Measurements from ENCODE around the gene AQP1.

The AQP1 gene

DNA sequence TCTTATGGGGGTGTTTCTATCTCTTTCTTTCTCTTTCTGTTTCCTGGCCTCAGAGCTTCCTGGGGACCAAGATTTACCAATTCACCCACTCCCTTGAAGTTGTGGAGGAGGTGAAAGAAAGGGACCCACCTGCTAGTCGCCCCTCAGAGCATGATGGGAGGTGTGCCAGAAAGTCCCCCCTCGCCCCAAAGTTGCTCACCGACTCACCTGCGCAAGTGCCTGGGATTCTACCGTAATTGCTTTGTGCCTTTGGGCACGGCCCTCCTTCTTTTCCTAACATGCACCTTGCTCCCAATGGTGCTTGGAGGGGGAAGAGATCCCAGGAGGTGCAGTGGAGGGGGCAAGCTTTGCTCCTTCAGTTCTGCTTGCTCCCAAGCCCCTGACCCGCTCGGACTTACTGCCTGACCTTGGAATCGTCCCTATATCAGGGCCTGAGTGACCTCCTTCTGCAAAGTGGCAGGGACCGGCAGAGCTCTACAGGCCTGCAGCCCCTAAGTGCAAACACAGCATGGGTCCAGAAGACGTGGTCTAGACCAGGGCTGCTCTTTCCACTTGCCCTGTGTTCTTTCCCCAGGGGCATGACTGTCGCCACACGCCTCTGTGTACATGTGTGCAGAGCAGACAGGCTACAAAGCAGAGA, 12.2 kb downstream of the AQP1 start:
- Mint-ChIP-seq H3K27ac (no peak overlapping the region), H3K27me3 (ENCODE audit: low read depth) (no peaks in the 10 kb centered on the region), H3K4me3 (no peak overlapping the region), H3K4me1 (peaks cover 20% of the 10 kb centered on the region), H3K36me3 (ENCODE audit: low read depth) (no peaks in the 10 kb centered on the region), H3K9me3 (peaks cover 3% of the 10 kb centered on the region)
- TF ChIP-seq, protein P1, sequence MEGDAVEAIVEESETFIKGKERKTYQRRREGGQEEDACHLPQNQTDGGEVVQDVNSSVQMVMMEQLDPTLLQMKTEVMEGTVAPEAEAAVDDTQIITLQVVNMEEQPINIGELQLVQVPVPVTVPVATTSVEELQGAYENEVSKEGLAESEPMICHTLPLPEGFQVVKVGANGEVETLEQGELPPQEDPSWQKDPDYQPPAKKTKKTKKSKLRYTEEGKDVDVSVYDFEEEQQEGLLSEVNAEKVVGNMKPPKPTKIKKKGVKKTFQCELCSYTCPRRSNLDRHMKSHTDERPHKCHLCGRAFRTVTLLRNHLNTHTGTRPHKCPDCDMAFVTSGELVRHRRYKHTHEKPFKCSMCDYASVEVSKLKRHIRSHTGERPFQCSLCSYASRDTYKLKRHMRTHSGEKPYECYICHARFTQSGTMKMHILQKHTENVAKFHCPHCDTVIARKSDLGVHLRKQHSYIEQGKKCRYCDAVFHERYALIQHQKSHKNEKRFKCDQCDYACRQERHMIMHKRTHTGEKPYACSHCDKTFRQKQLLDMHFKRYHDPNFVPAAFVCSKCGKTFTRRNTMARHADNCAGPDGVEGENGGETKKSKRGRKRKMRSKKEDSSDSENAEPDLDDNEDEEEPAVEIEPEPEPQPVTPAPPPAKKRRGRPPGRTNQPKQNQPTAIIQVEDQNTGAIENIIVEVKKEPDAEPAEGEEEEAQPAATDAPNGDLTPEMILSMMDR (IDR thresholded peaks at IDR 0.05; ENCODE audit: unreplicated experiment in 3 of 3): no peak

DNA sequence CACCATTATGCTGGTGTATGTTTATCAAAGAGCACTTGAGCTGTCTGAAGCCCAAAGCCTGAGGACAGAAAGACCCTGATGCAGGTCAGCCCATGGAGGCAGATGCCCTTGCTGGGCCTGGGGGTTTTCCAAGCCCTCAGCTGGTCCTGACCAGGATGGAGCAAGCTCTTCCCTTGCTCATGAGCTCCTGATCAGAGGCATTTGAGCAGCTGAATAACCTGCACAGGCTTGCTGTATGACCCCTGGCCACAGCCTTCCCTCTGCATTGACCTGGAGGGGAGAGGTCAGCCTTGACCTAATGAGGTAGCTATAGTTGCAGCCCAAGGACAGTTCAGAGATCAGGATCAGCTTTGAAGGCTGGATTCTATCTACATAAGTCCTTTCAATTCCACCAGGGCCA, 13.0 kb downstream of the AQP1 start:
- Mint-ChIP-seq H3K27ac (no peak overlapping the region), H3K9me3 (peaks cover 3% of the 10 kb centered on the region), H3K4me3 (no peak overlapping the region), H3K27me3 (ENCODE audit: low read depth) (no peaks in the 10 kb centered on the region), H3K4me1 (peaks cover 14% of the 10 kb centered on the region), H3K36me3 (ENCODE audit: low read depth) (no peaks in the 10 kb centered on the region)
- TF ChIP-seq, protein P1 (IDR thresholded peaks at IDR 0.05; ENCODE audit: unreplicated experiment in 3 of 3): no peak

DNA sequence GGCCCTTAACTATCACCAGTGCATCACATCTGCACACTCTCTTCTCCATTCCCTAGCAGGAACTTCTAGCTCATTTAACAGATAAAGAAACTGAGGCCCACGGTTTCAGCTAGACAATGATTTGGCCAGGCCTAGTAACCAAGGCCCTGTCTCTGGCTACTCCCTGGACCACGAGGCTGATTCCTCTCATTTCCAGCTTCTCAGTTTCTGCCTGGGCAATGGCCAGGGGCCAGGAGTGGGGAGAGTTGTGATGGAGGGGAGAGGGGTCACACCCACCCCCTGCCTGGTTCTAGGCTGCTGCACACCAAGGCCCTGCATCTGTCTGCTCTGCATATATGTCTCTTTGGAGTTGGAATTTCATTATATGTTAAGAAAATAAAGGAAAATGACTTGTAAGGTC, 13.5 kb downstream of the AQP1 start:
- Mint-ChIP-seq H3K9me3 (peaks cover 3% of the 10 kb centered on the region), H3K36me3 (ENCODE audit: low read depth) (no peaks in the 10 kb centered on the region), H3K27ac (no peak overlapping the region), H3K27me3 (ENCODE audit: low read depth) (no peaks in the 10 kb centered on the region), H3K4me1 (peaks cover 13% of the 10 kb centered on the region), H3K4me3 (no peak overlapping the region)
- TF ChIP-seq, protein P1 (IDR thresholded peaks at IDR 0.05; ENCODE audit: unreplicated experiment in 3 of 3): no peak

DNA sequence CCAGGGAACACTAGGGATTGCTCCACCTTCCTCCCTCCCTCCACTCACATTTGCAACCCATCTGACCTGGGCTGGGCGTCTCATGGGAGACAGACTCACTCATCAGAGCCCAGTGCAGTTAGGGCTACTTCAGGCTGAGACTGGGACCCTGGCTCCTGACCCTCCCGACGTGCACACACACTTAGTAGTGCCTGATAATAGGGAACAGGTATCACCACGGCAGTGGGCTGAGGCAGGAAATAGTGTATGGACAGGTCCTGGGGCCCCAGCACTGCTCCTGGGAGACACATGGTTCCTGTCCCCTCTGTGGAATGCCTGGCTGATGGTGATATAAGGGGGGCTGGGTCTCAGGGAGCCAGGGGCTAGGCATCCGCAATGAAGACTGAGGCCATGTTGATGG, 14.3 kb downstream of the AQP1 start:
- Mint-ChIP-seq H3K4me1 (peaks cover 17% of the 10 kb centered on the region), H3K27ac (no peak overlapping the region), H3K4me3 (no peak overlapping the region), H3K27me3 (ENCODE audit: low read depth) (no peaks in the 10 kb centered on the region), H3K9me3 (peaks cover 3% of the 10 kb centered on the region), H3K36me3 (ENCODE audit: low read depth) (no peaks in the 10 kb centered on the region)
- TF ChIP-seq, protein P1 (IDR thresholded peaks at IDR 0.05; ENCODE audit: unreplicated experiment in 3 of 3): no peak

DNA sequence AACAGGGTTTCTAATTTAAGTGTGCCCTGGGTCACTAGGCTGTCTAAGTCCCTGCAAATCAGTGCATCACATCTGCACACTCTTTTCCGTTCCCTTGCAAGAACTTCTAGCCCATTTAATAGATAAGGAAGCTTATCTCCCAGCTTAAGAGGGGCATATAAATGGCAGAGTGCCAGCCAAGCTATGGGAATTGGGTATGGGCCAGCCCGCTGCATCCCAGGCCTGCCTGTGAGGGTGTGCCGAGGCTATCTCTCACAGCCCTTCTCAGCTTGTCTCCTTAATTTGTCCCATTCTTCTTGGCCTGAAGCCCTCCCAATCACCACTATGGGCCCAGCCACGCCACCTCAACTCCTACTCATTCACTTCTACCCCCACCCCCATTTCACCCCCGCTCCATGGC, 14.7 kb downstream of the AQP1 start:
- Mint-ChIP-seq H3K9me3 (peaks cover 3% of the 10 kb centered on the region), H3K27ac (no peak overlapping the region), H3K27me3 (ENCODE audit: low read depth) (peaks cover 1% of the 10 kb centered on the region), H3K4me1 (peaks cover 17% of the 10 kb centered on the region), H3K36me3 (ENCODE audit: low read depth) (no peaks in the 10 kb centered on the region), H3K4me3 (no peak overlapping the region)
- TF ChIP-seq, protein P1 (IDR thresholded peaks at IDR 0.05; ENCODE audit: unreplicated experiment in 3 of 3): no peak

DNA sequence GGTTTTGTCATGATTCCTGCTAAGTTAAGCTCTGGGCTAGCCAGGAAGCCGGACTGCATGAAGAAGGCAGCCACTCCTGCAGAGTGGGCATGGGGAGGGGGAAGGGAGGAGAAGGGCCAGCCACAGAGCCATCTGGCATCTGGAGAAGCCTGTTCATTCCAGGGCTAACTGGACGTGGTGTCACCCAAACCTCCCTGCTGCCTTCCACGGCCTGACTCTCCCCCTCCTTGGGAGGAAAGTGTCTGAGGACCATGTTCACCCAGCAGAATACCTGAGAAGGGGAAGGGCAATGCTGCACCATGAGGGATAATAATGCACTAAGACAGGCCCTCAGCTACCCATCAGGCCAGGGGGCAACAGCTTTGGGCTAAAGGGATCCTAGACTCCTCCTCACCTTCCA, 15.4 kb downstream of the AQP1 start:
- Mint-ChIP-seq H3K36me3 (ENCODE audit: low read depth) (no peaks in the 10 kb centered on the region), H3K4me1 (peaks cover 23% of the 10 kb centered on the region), H3K27ac (no peak overlapping the region), H3K4me3 (no peak overlapping the region), H3K9me3 (peaks cover 3% of the 10 kb centered on the region), H3K27me3 (ENCODE audit: low read depth) (peaks cover 3% of the 10 kb centered on the region)
- TF ChIP-seq, protein P1 (IDR thresholded peaks at IDR 0.05; ENCODE audit: unreplicated experiment in 3 of 3): no peak
